Muscle of leg (tissue), 11 donors: ENCODE measurements around the gene COX17. TPM values are rescaled to one million over a fixed set of nuclear protein-coding genes. Genes with fewer than 3 reads are reported as not detected.

Source experiments
- DNase-seq: peaks from one replicate; pipeline ENCODE4 v3.0.0; 2013
- H3K27ac ChIP-seq: one replicate; pipeline ENCODE4 v1.5.1; 2013; ENCODE audit warnings: mild to moderate bottlenecking, low read length, control low read depth
- H3K27me3 ChIP-seq: one replicate; pipeline ENCODE4 v1.6.1; 2013; ENCODE audit warnings: low read length; ENCODE audit not compliant: control insufficient read depth, insufficient read depth
- H3K36me3 ChIP-seq: one replicate; pipeline ENCODE4 v1.6.1; 2013; ENCODE audit warnings: low read length; ENCODE audit not compliant: control insufficient read depth, insufficient read depth
- H3K4me1 ChIP-seq: one replicate; pipeline ENCODE4 v1.6.1; 2013; ENCODE audit warnings: low read length; ENCODE audit not compliant: control insufficient read depth, insufficient read depth
- H3K4me3 ChIP-seq: one replicate; pipeline ENCODE4 v1.5.1; 2013; ENCODE audit warnings: low read length, control low read depth
- H3K9me3 ChIP-seq: replicated peaks from 2 replicates; pipeline ENCODE4 v1.6.1; 2013; ENCODE audit warnings: low read depth, low read length; ENCODE audit not compliant: control insufficient read depth
- WGBS: methylation state at CpG from one replicate; pipeline ENCODE4 v1.1.5; 2013; ENCODE audit warnings: missing lambda C conversion rate; ENCODE audit not compliant: insufficient coverage; 5-methylcytosine and 5-hydroxymethylcytosine counted together
- polyA plus RNA-seq, 8 donors: library from polyadenylated mRNA; unstranded; fragments of 120-200 nt; gene quantifications; one replicate each; pipeline versions ENCODE4 v1.2.1 to v1.2.3, GENCODE V29; 2013; ENCODE audit warnings: inconsistent platforms in 1 of 8, low replicate concordance in 1 of 8; ENCODE audit not compliant: insufficient read length in 8 of 8, insufficient read depth in 1 of 8
- total RNA-seq: library from RNA; stranded (reverse); fragments of 120-200 nt; gene quantifications from one replicate; pipeline ENCODE4 v1.2.4, GENCODE V29; 2013

Gene COX17
- total and polyA plus RNA-seq, 9 donors: 42.8 to 77.2 (median 64.8) TPM

GRCh38 chr3:119663885-119664284 is 13.3 kb downstream of the COX17 start:
- H3K27me3 ChIP-seq: no peaks in the 10 kb centered on the region
- no CpG with 5 or more reads among the region's 2 CpGs for WGBS
- H3K9me3 ChIP-seq: no peaks in the 10 kb centered on the region
- peak overlapping the region; percentile 15 for H3K27ac ChIP-seq
- peaks cover 5% of the 10 kb centered on the region for H3K36me3 ChIP-seq
- H3K4me1 ChIP-seq: peaks cover 32% of the 10 kb centered on the region
- DNase-seq: no peak
- no peak overlapping the region for H3K4me3 ChIP-seq

- H3K27ac ChIP-seq: peak overlapping the region; percentile 73
- no CpG with 5 or more reads among the region's 1 CpG for WGBS
- peaks cover 32% of the 10 kb centered on the region for H3K4me1 ChIP-seq
- H3K9me3 ChIP-seq: no peaks in the 10 kb centered on the region
- no peak overlapping the region for H3K4me3 ChIP-seq
- DNase-seq: peak; percentile 85
- no peaks in the 10 kb centered on the region for H3K27me3 ChIP-seq
- H3K36me3 ChIP-seq: peaks cover 3% of the 10 kb centered on the region
These were observed 14.4 kb downstream of the COX17 start for GRCh38 chr3:119662604-119663373.

- H3K36me3 ChIP-seq: peaks cover 8% of the 10 kb centered on the region
- DNase-seq: peak; percentile 64
- 32% methylated on average over 3 of the region's 9 CpGs for WGBS
- H3K9me3 ChIP-seq: no peaks in the 10 kb centered on the region
- H3K4me1 ChIP-seq: peaks cover 32% of the 10 kb centered on the region
- peak within 1 kb of the TSS; percentile 44 for H3K27ac ChIP-seq
- peak within 1 kb of the TSS; percentile 36 for H3K4me3 ChIP-seq
- no peaks in the 10 kb centered on the region for H3K27me3 ChIP-seq
These were observed 16.4 kb downstream of the COX17 start, which contains the start of gene POPDC2 for GRCh38 chr3:119660474-119661440. TSS of gene POPDC2 (minus strand) at chr3:119660589. CDS start at chr3:119660423, 166 bp downstream.

GRCh38 chr3:119659606-119660291 is 17.5 kb downstream of the COX17 start:
- WGBS: 80% methylated on average over 6 of the region's 9 CpGs
- H3K9me3 ChIP-seq: no peaks in the 10 kb centered on the region
- peaks cover 29% of the 10 kb centered on the region for H3K4me1 ChIP-seq
- H3K27me3 ChIP-seq: no peaks in the 10 kb centered on the region
- peak; percentile 61 for DNase-seq
- H3K4me3 ChIP-seq: peak overlapping the region; percentile 36
- H3K27ac ChIP-seq: peak overlapping the region; percentile 44
- peaks cover 8% of the 10 kb centered on the region for H3K36me3 ChIP-seq

DNA sequence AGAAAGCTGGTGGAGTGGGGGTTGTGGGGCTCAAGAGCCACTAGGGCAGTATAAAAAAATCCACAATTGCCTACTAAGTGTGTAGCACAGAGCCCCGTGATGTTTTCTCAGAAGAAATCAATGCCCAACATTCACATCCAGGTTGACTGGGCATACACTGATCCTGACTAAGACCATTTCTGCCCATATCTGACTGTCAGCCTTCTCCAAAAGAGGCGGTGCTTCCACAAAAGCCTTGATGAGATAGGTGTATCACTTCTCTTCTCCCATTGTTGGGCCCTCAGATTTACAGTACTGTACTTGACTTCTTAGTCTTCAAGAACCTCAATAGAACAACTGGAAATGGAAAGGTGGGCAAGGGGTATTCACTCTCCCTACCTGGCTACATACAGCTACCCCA is 18.2 kb downstream of the COX17 start:
- Histone ChIP-seq H3K36me3 (peaks cover 8% of the 10 kb centered on the region), H3K27ac (peak overlapping the region; percentile 44), H3K27me3 (no peaks in the 10 kb centered on the region), H3K4me3 (peak overlapping the region; percentile 36), H3K4me1 (peaks cover 27% of the 10 kb centered on the region), H3K9me3 (no peaks in the 10 kb centered on the region)
- DNase-seq: no peak
- WGBS: 100% methylated on average over 1 of the region's 2 CpGs

GRCh38 chr3:119657887-119658702 is 19.1 kb downstream of the COX17 start:
- H3K4me1 ChIP-seq: peaks cover 26% of the 10 kb centered on the region
- no CpG with 5 or more reads among the region's 4 CpGs for WGBS
- H3K27ac ChIP-seq: no peak overlapping the region
- peaks cover 10% of the 10 kb centered on the region for H3K36me3 ChIP-seq
- no peaks in the 10 kb centered on the region for H3K9me3 ChIP-seq
- no peaks in the 10 kb centered on the region for H3K27me3 ChIP-seq
- H3K4me3 ChIP-seq: no peak overlapping the region
- peak; percentile 43 for DNase-seq

DNA sequence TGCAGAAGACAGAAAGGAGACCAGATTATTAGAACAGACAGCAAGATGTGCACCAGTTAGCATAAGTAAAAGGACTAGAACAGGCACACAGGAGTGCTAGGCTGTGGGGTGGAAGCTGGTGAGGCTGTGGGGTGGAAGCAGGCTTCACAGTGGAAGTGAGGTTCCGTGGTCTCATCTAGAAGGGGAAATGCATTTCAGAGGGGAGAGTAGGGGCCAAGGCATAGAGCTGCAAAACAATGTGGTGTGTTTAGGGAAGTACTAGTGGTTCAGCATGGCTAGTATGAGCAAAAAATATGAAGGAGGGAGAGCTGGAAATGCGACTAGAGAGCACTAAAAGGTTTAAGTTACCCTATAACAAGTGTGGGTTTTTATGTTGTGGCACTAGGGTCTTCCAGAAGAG is 23.3 kb downstream of the COX17 start:
- H3K9me3 ChIP-seq: no peaks in the 10 kb centered on the region
- no peak for DNase-seq
- no peak overlapping the region for H3K27ac ChIP-seq
- WGBS: 39% methylated on average over 2 of the region's 2 CpGs
- no peaks in the 10 kb centered on the region for H3K27me3 ChIP-seq
- no peak overlapping the region for H3K4me3 ChIP-seq
- peaks cover 15% of the 10 kb centered on the region for H3K4me1 ChIP-seq
- H3K36me3 ChIP-seq: peaks cover 7% of the 10 kb centered on the region

DNA sequence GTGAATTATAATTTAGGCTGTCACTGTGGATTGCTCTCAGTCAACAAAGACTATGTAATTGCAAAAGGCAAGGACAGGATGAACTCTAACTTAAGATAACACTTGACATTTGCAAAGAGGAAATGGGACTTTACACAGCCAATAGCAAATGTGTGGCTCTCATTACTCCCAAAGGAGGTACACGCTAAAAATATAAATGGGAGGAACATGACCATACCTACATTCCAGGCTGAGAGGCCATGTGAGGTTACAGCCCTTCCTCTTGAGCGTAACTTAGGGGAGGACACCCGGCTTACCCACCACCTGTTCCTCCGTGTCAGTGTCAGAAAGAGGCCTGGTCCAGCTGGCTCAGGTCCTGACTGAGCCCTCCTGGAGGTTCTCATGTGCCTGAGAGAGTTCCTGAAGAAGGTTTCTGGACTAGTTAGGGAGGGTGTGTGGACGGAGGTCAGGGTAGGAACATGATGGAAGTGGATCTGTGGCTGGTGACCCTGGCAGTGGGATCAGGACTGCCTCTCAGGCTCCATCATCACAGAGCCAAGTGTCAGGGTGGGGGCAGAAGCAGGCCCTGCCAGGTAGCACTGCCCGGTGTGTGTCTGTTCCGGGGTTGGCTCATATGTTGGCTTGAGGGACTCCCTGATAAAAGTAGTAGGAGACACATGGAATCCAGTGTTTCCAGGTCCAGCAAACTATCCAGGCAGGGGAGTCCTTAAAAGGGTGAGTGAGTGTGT is 24.7 kb downstream of the COX17 start:
- Histone ChIP-seq H3K9me3 (no peaks in the 10 kb centered on the region), H3K4me1 (peaks cover 15% of the 10 kb centered on the region), H3K27me3 (no peaks in the 10 kb centered on the region), H3K4me3 (no peak overlapping the region), H3K36me3 (peaks cover 15% of the 10 kb centered on the region), H3K27ac (peak overlapping the region; percentile 79)
- peak; percentile 82 for DNase-seq
- 85% methylated on average over 4 of the region's 7 CpGs for WGBS

- Histone ChIP-seq H3K36me3 (peaks cover 19% of the 10 kb centered on the region), H3K9me3 (no peaks in the 10 kb centered on the region), H3K4me1 (peaks cover 18% of the 10 kb centered on the region), H3K4me3 (no peak overlapping the region), H3K27me3 (no peaks in the 10 kb centered on the region), H3K27ac (no peak overlapping the region)
- no peak for DNase-seq
- no CpG with 5 or more reads among the region's 3 CpGs for WGBS
These were observed 27.4 kb downstream of the COX17 start for GRCh38 chr3:119649761-119650160.
